HuH-7 (cell line): ENCODE measurements around the gene MEA1.
A peak's percentile ranks its signal among the peaks of the same experiment; 100 is the strongest.

Experiments used
- DNase-seq: peaks from one replicate; pipeline ENCODE4 v3.0.0; 2011; ENCODE audit warnings: low spot score

The MEA1 gene

GRCh38 chr6:43038727-43039126 lies 25.0 kb upstream of the MEA1 start:
- DNase-seq, result no peak

- no peak for DNase-seq
These were observed 24.0 kb upstream of the MEA1 start for GRCh38 chr6:43037706-43038105.

DNA sequence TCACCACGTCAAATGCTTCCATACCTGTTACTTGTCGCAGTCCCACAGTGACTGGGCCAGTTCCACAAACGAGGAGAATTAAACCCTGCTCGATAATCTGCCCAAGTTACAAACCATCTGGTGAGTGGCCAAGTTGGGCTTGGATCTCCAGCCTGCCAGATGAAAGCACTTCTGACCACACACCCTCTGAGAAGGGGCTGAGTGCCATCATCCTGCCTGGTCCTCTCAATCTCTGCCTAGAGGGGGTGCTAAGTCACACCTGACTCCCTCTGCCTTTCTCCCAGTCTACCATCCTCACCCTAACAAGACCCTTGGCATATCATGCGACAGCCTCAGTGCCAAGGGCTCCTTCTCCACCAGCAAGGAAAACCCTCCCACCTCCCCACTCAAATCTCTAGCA lies 23.5 kb upstream of the MEA1 start:
- no peak for DNase-seq

DNA sequence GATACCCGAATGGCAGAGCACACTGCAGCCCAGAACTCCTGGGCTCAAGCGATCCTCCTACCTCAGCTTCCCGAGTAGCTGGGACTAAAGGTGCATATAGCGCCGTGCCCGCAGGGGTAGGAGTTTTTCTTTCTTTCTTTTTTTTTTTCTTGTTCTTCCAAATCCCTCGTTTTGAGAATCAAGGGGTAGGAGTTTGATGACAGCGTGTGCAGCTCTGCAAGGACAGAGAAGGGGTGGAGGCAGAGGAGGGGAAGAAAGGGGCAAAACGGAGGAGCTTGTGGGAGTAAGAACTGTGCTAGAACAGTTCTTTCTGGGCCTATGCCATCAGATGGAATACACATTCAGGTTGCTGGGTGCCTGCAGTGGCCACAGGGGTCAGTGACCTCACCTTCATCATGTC lies 23.0 kb upstream of the MEA1 start:
- DNase-seq, result no peak

DNA sequence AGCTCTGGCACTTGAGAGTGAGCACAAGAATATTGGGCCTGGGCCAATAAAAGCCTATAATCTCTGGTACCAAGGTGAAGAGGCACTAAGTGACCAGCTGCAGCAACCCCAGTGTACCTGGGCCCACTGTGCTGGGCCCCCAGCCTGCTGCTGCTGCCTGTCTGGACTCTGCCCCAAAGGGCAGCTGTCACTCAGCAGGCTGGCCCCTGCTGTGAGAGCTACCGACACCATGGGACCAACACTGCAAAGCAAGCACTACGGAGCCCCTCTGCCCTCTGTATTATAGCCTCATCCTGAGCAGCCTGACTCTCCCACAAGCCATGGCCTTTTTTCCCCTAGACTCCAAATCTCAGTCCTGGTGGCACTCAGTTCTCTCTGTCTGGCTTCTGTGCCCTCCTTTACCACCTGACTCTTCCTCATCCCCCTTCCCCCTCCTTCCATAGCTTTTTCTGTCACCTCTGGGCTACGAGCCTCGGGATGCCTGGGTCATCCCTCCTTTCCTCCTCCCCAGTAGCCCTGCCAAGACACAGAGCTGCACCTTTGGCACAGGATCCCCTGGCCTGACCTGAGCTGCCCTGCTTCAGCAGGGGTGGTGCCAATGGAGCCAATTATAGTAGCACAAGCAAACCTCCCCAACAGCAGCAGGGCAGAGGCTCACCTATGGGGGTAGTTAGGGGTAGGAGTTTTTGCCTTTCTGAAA lies 21.9 kb upstream of the MEA1 start:
- no peak for DNase-seq

- no peak for DNase-seq
These were observed 20.4 kb upstream of the MEA1 start for GRCh38 chr6:43034190-43034525.

DNA sequence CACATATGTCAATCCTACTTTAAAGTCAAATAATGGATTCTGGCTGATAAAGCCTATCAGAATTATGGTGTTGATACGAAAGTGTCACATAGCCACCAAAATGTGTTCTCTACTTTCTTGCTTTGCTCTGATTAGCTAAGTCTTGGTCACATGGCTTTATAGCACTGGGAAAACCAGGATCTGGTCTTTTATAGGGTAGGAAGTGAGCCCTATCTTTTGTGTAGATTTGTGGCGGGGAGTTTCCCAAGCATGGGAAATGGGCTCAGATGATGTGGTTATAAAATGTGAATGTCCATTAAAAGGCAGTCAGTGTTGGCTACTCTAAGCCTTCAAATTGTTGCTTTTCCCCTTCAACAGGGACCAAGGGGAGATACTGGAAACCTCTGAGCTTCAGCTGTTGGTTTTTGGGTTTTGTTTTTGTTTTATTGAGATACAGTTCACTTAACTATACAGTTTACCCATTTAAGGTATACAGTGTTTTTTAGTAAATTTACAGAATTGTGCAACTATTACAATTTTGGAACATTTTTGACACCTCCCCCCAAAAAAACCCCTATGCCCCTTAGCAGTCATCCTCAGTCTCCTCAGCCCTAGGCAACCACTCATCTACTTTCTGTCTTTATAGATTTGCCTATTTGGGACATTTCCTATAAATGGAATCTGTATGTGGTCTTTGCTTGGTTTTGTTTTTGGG lies 19.9 kb upstream of the MEA1 start:
- no peak for DNase-seq

DNA sequence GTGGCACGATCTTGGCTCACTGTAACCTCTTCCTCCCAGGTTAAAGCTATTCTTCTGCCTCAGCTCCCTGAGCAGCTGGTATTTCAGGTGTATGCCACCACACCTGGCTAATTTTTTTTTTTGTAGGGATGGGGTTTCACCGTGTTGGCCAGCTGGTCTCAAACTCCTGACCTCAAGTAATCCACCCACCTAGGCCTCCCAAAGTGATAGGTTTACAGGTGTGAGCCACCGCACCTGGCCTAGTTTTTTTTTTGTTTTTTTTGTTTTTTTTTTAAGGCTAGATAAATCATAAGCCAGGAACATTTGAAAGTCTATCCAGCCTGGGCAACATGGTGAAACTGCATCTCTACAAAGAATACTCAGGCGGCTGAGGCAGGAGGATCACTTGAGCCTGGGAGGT lies 18.6 kb upstream of the MEA1 start:
- no peak for DNase-seq

DNA sequence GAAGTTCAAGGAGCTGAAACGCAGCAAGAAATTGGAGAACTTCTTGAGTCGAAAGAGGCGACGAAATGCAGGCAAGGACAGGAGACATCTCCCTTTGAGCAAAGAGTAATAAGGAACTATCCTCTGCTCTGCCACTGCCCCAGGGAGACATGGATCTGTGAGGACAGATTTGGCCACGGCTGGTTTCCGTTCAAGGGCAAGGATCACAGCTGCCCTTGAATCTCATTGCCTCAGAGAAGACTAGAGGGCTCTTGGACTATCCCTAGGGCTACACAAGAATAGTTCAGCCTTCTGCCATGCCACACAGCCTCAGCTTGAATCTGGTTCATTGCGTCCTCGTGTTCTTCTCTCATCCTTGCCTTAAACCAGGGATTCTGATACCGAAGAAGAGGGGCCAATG lies 15.4 kb upstream of the MEA1 start:
- DNase-seq, result no peak

DNA sequence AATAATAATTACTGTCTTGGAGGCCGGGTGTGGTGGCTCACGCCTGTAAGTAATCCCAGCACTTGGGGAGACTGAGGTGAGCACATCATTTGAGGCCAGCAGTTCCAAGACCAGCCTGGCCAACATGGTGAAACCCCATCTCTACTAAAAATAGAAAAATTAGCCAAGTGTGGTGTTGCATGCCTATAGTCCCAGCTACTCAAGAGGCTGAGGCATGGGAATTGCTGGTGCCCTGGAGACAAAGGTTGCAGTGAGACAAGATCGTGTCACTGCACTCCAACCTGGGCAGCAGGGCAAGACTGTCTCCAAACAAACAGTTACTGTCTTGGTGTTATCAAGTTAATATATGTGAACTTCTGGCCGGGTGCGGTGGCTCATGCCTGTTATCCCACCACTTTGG lies 12.6 kb upstream of the MEA1 start:
- no peak for DNase-seq

- no peak for DNase-seq
These were observed 10.7 kb upstream of the MEA1 start for GRCh38 chr6:43024436-43024835.

- DNase-seq, result peak; percentile 80
These were observed 7.7 kb upstream of the MEA1 start, which contains the start of gene RRP36 for GRCh38 chr6:43021270-43022047. Gene RRP36, plus strand, starts transcription at chr6:43021623. Its CDS starts 32 bp downstream, at chr6:43021655.

DNA sequence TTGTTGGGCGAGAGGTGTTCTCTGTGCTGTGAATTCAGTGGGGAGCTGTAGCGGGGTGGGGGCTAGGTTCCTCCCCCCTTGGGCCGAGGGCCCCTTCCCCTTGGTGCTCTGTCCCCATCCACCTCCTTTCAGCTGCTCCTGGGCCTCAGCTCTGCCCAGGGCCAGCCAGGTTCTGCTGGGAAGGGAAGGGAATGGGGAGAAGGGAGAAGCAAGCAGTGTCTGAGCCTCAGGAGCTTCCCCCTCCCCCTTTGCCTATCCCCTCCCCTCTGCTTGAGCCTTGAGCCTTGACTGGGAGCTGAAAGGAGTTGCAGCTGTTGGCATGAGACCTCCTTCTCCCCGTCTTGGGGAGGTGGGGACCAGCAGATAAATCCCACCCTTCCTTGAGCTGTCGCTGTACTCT lies 7.1 kb upstream of the MEA1 start:
- no peak for DNase-seq

GRCh38 chr6:43020052-43020705 lies 6.4 kb upstream of the MEA1 start:
- DNase-seq, result no peak

- no peak for DNase-seq
These were observed 5.4 kb upstream of the MEA1 start for GRCh38 chr6:43019152-43019551.

GRCh38 chr6:43016943-43017334 lies 3.2 kb upstream of the MEA1 start:
- no peak for DNase-seq

DNA sequence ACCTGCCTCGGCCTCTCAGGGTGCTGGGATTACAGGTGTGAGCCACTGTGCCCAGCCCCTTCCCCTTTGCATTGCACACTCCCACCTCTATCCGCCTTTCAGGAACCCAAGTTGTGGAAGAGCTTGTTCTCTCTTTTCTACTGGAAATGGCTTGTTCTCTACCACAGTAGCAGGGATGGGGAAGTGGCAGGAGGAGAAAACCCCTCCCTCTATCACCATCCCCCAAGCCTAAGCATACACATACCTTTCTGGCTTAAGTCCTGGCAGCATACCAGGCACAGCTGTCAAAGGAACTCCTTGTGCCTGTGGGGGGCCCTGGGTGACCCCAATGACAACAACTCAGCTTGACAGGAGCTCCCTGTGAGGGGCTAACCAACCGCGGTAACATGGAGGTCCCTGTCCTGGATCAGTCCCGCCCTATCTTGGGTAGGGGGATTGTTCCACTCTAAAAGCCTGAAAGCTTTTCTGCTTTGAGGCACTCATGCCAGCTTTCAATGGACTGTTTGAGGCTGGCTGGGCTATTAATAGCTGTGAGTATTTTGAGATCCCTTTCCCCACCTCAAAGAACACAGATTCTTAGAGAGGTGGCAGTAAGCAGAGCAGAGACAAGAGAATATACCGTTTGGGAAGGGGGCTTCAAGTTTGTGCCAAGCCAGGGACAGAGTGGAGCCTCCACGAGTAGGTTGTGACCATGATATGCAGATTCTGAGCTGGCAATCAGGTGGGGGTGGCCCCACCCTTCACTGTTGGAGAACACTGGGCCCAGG lies 2.6 kb upstream of the MEA1 start:
- no peak for DNase-seq

- no peak for DNase-seq
These were observed 726 bp upstream of the MEA1 start for GRCh38 chr6:43014434-43014909.

GRCh38 chr6:43013097-43013842 lies 476 bp downstream of the MEA1 start:
- no peak for DNase-seq

DNA sequence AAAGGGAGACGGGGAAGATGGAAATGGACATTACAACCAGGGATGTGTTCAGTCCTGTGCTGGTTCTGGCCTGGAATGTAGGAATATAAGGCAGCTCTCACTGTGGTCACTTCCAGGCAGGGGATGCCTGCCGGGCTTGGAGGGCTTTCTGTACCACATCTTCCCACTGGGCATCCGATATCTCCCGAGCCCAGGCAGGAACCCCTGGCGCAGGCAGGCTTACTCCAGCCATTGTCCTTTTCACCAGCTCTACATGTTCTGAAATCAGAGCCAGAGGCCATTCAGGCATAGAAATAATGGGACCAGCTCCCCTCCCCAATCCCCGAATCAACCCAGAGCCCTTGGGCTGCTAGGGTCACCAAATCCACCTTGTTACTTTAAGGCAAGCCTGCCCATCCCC lies 1.4 kb downstream of the MEA1 start:
- DNase-seq, result no peak

GRCh38 chr6:43011207-43011606 lies 2.5 kb downstream of the MEA1 start:
- no peak for DNase-seq
